HG03442 (cell line): Measurements from ENCODE around the gene STK32C.
"Not testable (repeated sequence)": the region's sequence is repeated elsewhere in the genome, so short reads cannot be mapped to it uniquely, and the experiment has no call there.

Experiments used
- ATAC-seq: cut with Tn5 transposase; IDR thresholded peaks from one replicate; pipeline ENCODE4 v1.9.1; 2021; ENCODE audit warnings: mild to moderate bottlenecking, moderate library complexity; ENCODE audit not compliant: unreplicated experiment

STK32C gene

GRCh38 chr10:132303361-132304115 is 4.2 kb downstream of the STK32C start:
- ATAC-seq, result no peak

- ATAC-seq, result no peak
These were observed 5.1 kb downstream of the STK32C start for GRCh38 chr10:132302421-132303310.

- ATAC-seq, result no peak
These were observed 6.1 kb downstream of the STK32C start for GRCh38 chr10:132301371-132302330.

- no peak for ATAC-seq
These were observed 7.2 kb downstream of the STK32C start for GRCh38 chr10:132300582-132300981.

- ATAC-seq, result no peak
These were observed 8.1 kb downstream of the STK32C start for GRCh38 chr10:132299371-132300336.

GRCh38 chr10:132298038-132298881 is 9.5 kb downstream of the STK32C start:
- no peak for ATAC-seq

- no peak for ATAC-seq
These were observed 10.2 kb downstream of the STK32C start for GRCh38 chr10:132297526-132297925.

- no peak for ATAC-seq
These were observed 10.9 kb downstream of the STK32C start for GRCh38 chr10:132296666-132297443.

GRCh38 chr10:132295481-132295880 is 12.3 kb downstream of the STK32C start:
- not testable (repeated sequence) for ATAC-seq

GRCh38 chr10:132294561-132295318 is 13.0 kb downstream of the STK32C start:
- ATAC-seq, result no peak

GRCh38 chr10:132293813-132294520 is 13.8 kb downstream of the STK32C start:
- ATAC-seq, result no peak

GRCh38 chr10:132293201-132293812 is 14.4 kb downstream of the STK32C start:
- no peak for ATAC-seq

GRCh38 chr10:132292287-132293200 is 15.2 kb downstream of the STK32C start:
- ATAC-seq, result no peak

GRCh38 chr10:132291826-132292225 is 15.9 kb downstream of the STK32C start:
- no peak for ATAC-seq

GRCh38 chr10:132290631-132291030 is 17.1 kb downstream of the STK32C start:
- ATAC-seq, result no peak
